Cerebellar cortex (tissue), 1 donor: ENCODE data around the gene SELPLG.
"Not testable (repeated sequence)": the region's sequence is repeated elsewhere in the genome, so short reads cannot be mapped to it uniquely, and the experiment has no call there.

Source experiments
- DNase-seq: peaks from one replicate; pipeline ENCODE4 v3.0.0-alpha.2; 2015; ENCODE audit warnings: low spot score

The SELPLG gene

GRCh38 chr12:108618953-108619274 lies 14.8 kb downstream of the SELPLG start:
- DNase-seq = not testable (repeated sequence)

- DNase-seq = peak; percentile 85
These were observed 15.4 kb downstream of the SELPLG start for GRCh38 chr12:108618079-108618952.

- no peak for DNase-seq
These were observed 16.5 kb downstream of the SELPLG start for GRCh38 chr12:108616941-108617858.

- no peak for DNase-seq
These were observed 17.3 kb downstream of the SELPLG start for GRCh38 chr12:108616359-108616758.

GRCh38 chr12:108615918-108616317 lies 17.8 kb downstream of the SELPLG start:
- no peak for DNase-seq

GRCh38 chr12:108614639-108615038 lies 19.1 kb downstream of the SELPLG start:
- no peak for DNase-seq

- no peak for DNase-seq
These were observed 19.7 kb downstream of the SELPLG start for GRCh38 chr12:108614041-108614440.

GRCh38 chr12:108613548-108613947 lies 20.1 kb downstream of the SELPLG start:
- no peak for DNase-seq

- DNase-seq = no peak
These were observed 20.9 kb downstream of the SELPLG start for GRCh38 chr12:108612788-108613282.

GRCh38 chr12:108611884-108612415 lies 21.7 kb downstream of the SELPLG start:
- peak; percentile 35 for DNase-seq

GRCh38 chr12:108610856-108611605 lies 22.7 kb downstream of the SELPLG start:
- no peak for DNase-seq

GRCh38 chr12:108610336-108610815 lies 23.3 kb downstream of the SELPLG start:
- no peak for DNase-seq

GRCh38 chr12:108609537-108610335 lies 24.0 kb downstream of the SELPLG start:
- DNase-seq = no peak

- no peak for DNase-seq
These were observed 25.1 kb downstream of the SELPLG start for GRCh38 chr12:108608616-108609015.

GRCh38 chr12:108607981-108608600 lies 25.6 kb downstream of the SELPLG start:
- no peak for DNase-seq

GRCh38 chr12:108606492-108606891 lies 27.2 kb downstream of the SELPLG start:
- no peak for DNase-seq

GRCh38 chr12:108605690-108606406 lies 27.8 kb downstream of the SELPLG start:
- no peak for DNase-seq

GRCh38 chr12:108605000-108605689 lies 28.5 kb downstream of the SELPLG start:
- DNase-seq = no peak
